Prostate gland (tissue), 2 donors: ENCODE measurements around the gene TMPRSS6.

Experiments used
- CTCF ChIP-seq, 4 experiments: fragments of 200-600 bp in 2 of 4; fragments of 450-650 bp in 2 of 4; sonication (generic) in 2 of 4; IDR thresholded peaks; 1 replicate in 3 of 4; 2 replicates in 1 of 4; pipeline ENCODE4 v1.5.1; 2016 to 2019; ENCODE audit warnings: antibody characterized with exemption in 4 of 4, mild to moderate bottlenecking in 2 of 4, moderate library complexity in 2 of 4
- POLR2A ChIP-seq: fragments of 450-650 bp; IDR thresholded peaks from one replicate; pipeline ENCODE4 v1.6.1; 2016; ENCODE audit warnings: antibody characterized with exemption, mild to moderate bottlenecking
- POLR2AphosphoS5 ChIP-seq: sonication (generic); formaldehyde crosslinking; IDR thresholded peaks from one replicate; pipeline ENCODE4 v1.6.1; 2017; ENCODE audit warnings: antibody characterized with exemption

- no peak for TF ChIP-seq CTCF (IDR thresholded peaks at IDR 0.05)
- TF ChIP-seq POLR2A: no peak
- no peak for TF ChIP-seq POLR2AphosphoS5
Observed at GRCh38 chr22:37075822-37076433, 33.6 kb downstream of the TMPRSS6 start.
